RWPE1 (cell line): ENCODE data around the gene BPIFA1.

Experiments used
- CTCF ChIA-PET: fragments of 350-600 bp; sonication (Branson Sonifier 250); formaldehyde crosslinking; extraction: SDS; loops from one replicate; lab custom pipeline; 2021; lab: Yijun Ruan, JAX
- POLR2A ChIA-PET: fragments of 400-600 bp; formaldehyde crosslinking; extraction: SDS; loops from one replicate; lab custom pipeline; 2020; ENCODE audit warnings: antibody characterized with exemption; ENCODE audit not compliant: low non-redundant PET; lab: Yijun Ruan, JAX
- DNase-seq: peaks from one replicate; pipeline ENCODE4 v3.0.0; 2012; ENCODE audit warnings: low spot score
- H3K27ac ChIP-seq: fragments of 450-650 bp; 2 replicates; pipeline ENCODE4 v1.5.1; 2017
- CTCF ChIP-seq: fragments of 450-650 bp; conservative IDR thresholded peaks from 2 replicates; pipeline ENCODE4 v1.5.1; 2017; ENCODE audit warnings: low read depth, mild to moderate bottlenecking

BPIFA1 gene

GRCh38 chr20:33235696-33236095, at the start of gene BPIFA1:
Gene BPIFA1, plus strand, starts transcription at chr20:33235996. Its CDS starts 1,716 bp downstream, at chr20:33237712.
- no peak for DNase-seq
- no peak within 1 kb of the TSS for H3K27ac ChIP-seq
- ChIA-PET CTCF (interaction anchor here (0.6 kb wide), 1 partner anchor 85 kb away, joined by 5 read pairs; no protein-coding TSS in a partner anchor), POLR2A (no interaction called here)
- no peak for TF ChIP-seq CTCF

- no peak for DNase-seq
- CTCF ChIA-PET, result no interaction called here
Measured at GRCh38 chr20:33187491-33187890, 48.3 kb upstream of the BPIFA1 start.

GRCh38 chr20:33188421-33188820, 47.4 kb upstream of the BPIFA1 start:
- POLR2A ChIA-PET, result no interaction called here
- CTCF ChIA-PET, result no interaction called here
- TF ChIP-seq CTCF, result no peak

More at GRCh38 chr20:33187491-33187890, 48.3 kb upstream of the BPIFA1 start:
- TF ChIP-seq CTCF, result no peak
- POLR2A ChIA-PET, result no interaction called here
- no peak overlapping the region for H3K27ac ChIP-seq

GRCh38 chr20:33191484-33191883, 44.3 kb upstream of the BPIFA1 start:
- DNase-seq, result no peak
- TF ChIP-seq CTCF, result no peak
- H3K27ac ChIP-seq, result no peak overlapping the region
- ChIA-PET POLR2A (interaction anchor here (0.7 kb wide), 1 partner anchor 16 kb away, joined by 4 read pairs; no protein-coding TSS in a partner anchor), CTCF (interaction anchor here (0.6 to 1.5 kb wide), 3 partner anchors 10 to 32 kb away, joined by 3 to 4 read pairs (median 3); no protein-coding TSS in a partner anchor)

More at GRCh38 chr20:33188421-33188820, 47.4 kb upstream of the BPIFA1 start:
- no peak for DNase-seq
- no peak overlapping the region for H3K27ac ChIP-seq

DNA sequence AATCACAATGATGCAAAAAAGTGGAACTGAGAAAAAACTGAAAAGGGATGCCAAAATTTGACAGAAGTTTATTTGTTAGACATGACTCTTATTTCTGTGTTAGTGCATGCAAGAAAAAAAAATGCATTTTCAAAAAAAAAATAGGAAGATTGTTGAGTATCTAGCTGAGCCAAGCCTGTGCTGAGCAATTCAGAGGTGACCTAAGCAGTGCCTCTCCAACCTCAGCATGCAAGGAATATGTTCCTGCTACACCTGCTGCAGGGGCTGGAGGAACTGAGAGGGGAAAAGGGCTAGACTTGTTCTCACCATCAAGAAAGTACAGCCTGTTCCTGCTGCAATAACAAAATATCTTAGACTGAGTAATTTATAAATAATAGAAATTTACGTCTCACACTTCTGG, 43.8 kb upstream of the BPIFA1 start:
- TF ChIP-seq CTCF, result no peak
- no peak overlapping the region for H3K27ac ChIP-seq
- ChIA-PET CTCF (interaction anchor here (0.6 to 0.7 kb wide), 2 partner anchors 9 to 18 kb away, joined by 3 to 4 read pairs; no protein-coding TSS in a partner anchor), POLR2A (interaction anchor here (0.7 kb wide), 1 partner anchor 16 kb away, joined by 4 read pairs; no protein-coding TSS in a partner anchor)
- no peak for DNase-seq

DNA sequence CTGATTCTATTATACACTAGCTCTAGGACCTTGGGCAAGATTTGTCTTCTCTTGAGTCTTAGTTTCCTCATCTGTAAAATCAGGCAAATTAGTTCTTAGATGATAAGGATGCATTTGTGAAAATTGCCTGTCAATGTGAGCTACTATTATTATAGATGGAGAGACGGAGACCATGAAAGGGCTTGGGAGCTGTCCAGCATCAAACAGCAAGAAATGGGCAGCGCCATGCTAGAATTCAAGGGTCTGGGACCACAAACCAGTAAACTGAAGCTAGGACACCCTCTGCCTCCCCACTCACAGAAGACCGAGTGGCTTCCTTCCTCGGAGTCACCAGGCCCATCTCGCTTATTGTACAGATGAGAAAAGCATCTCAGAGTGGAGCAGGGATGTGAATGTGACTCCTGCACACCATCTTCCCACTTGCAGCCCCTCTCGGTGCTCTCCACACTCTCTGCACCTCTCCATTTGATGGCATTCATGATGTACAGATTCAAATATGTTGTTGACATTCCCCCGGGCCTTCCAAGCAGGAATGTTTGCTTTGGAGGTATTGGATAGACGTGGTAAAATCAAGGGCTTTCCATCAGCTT, 42.8 kb upstream of the BPIFA1 start:
- no peak for TF ChIP-seq CTCF
- ChIA-PET POLR2A (no interaction called here), CTCF (no interaction called here)
- no peak for DNase-seq
- no peak overlapping the region for H3K27ac ChIP-seq
